Measurements from ENCODE around the gene SMARCA2.

The SMARCA2 gene

GRCh38 chr9:2043881-2044462 lies 28.8 kb downstream of the SMARCA2 start:
- TF ChIP-seq CTCF (conservative IDR thresholded peaks at IDR 0.05; ENCODE audit: low read length): no peak
- no peak for TF ChIP-seq EZH2phosphoT487 (IDR thresholded peaks at IDR 0.05; ENCODE audit: borderline replicate concordance)
- Histone ChIP-seq H3K9me3 (ENCODE audit: insufficient read depth, low read depth, low read length) (no peaks in the 10 kb centered on the region), H3K27me3 (ENCODE audit: insufficient read depth, low read length, poor library complexity, severe bottlenecking) (no peaks in the 10 kb centered on the region), H3K4me2 (ENCODE audit: low read depth, low read length, poor library complexity, severe bottlenecking) (no peak overlapping the region), H3K9me2 (replicated peaks; ENCODE audit: low read depth, low read length) (no peaks in the 10 kb centered on the region), H3K36me3 (ENCODE audit: insufficient read depth, low read length) (peaks cover 60% of the 10 kb centered on the region), H3K9ac (ENCODE audit: low read depth, low read length, poor library complexity, severe bottlenecking) (no peak overlapping the region), H4K20me1 (ENCODE audit: insufficient read depth, low read length, poor library complexity, severe bottlenecking) (peaks cover 3% of the 10 kb centered on the region), H3K4me1 (ENCODE audit: insufficient read depth, low read length, poor library complexity, severe bottlenecking) (peaks cover 9% of the 10 kb centered on the region), H3K4me3 (ENCODE audit: low read length, poor library complexity, severe bottlenecking) (no peak overlapping the region), H2AFZ (ENCODE audit: low read length) (no peak overlapping the region), H3F3A (ENCODE audit: low read depth) (no peaks in the 10 kb centered on the region), H3K79me2 (ENCODE audit: insufficient read depth, low read length) (no peaks in the 10 kb centered on the region)

- H3F3A ChIP-seq (ENCODE audit: low read depth): no peaks in the 10 kb centered on the region
- no peaks in the 10 kb centered on the region for H3K79me2 ChIP-seq (ENCODE audit: insufficient read depth, low read length)
- no peaks in the 10 kb centered on the region for H3K9me2 ChIP-seq (replicated peaks; ENCODE audit: low read depth, low read length)
- peaks cover 37% of the 10 kb centered on the region; the same call in 1 of the 2 replicates for H3K36me3 ChIP-seq (ENCODE audit: insufficient read depth, low read length)
- no peak overlapping the region for H3K9ac ChIP-seq (ENCODE audit: low read depth, low read length, poor library complexity, severe bottlenecking)
- peaks cover 9% of the 10 kb centered on the region for H3K4me1 ChIP-seq (ENCODE audit: insufficient read depth, low read length, poor library complexity, severe bottlenecking)
- no peaks in the 10 kb centered on the region for H3K27me3 ChIP-seq (ENCODE audit: insufficient read depth, low read length, poor library complexity, severe bottlenecking)
- H3K4me2 ChIP-seq (ENCODE audit: low read depth, low read length, poor library complexity, severe bottlenecking): no peak overlapping the region
- TF ChIP-seq EZH2phosphoT487 (IDR thresholded peaks at IDR 0.05; ENCODE audit: borderline replicate concordance) (no peak), CTCF (conservative IDR thresholded peaks at IDR 0.05; ENCODE audit: low read length) (no peak)
- H3K4me3 ChIP-seq (ENCODE audit: low read length, poor library complexity, severe bottlenecking): no peak overlapping the region
- no peak overlapping the region for H2AFZ ChIP-seq (ENCODE audit: low read length)
- H4K20me1 ChIP-seq (ENCODE audit: insufficient read depth, low read length, poor library complexity, severe bottlenecking): peaks cover 3% of the 10 kb centered on the region
- H3K9me3 ChIP-seq (ENCODE audit: insufficient read depth, low read depth, low read length): no peaks in the 10 kb centered on the region
Observed at GRCh38 chr9:2047144-2047671, 32.1 kb downstream of the SMARCA2 start.

DNA sequence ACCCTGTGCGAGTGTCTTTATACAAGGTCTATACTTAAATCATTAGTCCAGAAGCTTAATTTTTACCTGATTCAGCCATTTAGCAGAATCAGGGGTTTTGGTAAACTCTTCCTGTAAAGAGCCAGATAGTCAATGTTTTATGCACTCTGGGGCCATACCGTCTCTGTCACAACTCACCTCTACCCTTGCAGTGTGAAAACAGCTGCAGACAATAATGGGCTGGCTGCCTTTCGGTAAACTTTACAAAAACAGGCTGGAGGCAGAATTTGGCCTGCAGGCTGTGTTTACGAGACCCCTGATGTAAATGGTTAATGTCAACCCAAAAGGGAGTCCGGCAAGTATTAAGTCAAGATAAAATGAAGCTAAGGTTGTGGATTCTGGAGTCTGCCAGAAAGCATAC lies 32.8 kb downstream of the SMARCA2 start:
- H3F3A ChIP-seq (ENCODE audit: low read depth): no peaks in the 10 kb centered on the region
- no peaks in the 10 kb centered on the region for H3K27me3 ChIP-seq (ENCODE audit: insufficient read depth, low read length, poor library complexity, severe bottlenecking)
- H3K79me2 ChIP-seq (ENCODE audit: insufficient read depth, low read length): no peaks in the 10 kb centered on the region
- H4K20me1 ChIP-seq (ENCODE audit: insufficient read depth, low read length, poor library complexity, severe bottlenecking): peaks cover 3% of the 10 kb centered on the region
- H3K4me2 ChIP-seq (ENCODE audit: low read depth, low read length, poor library complexity, severe bottlenecking): no peak overlapping the region
- no peak overlapping the region for H3K4me3 ChIP-seq (ENCODE audit: low read length, poor library complexity, severe bottlenecking)
- no peak overlapping the region for H2AFZ ChIP-seq (ENCODE audit: low read length)
- no peak for TF ChIP-seq CTCF (conservative IDR thresholded peaks at IDR 0.05; ENCODE audit: low read length)
- no peak for TF ChIP-seq EZH2phosphoT487 (IDR thresholded peaks at IDR 0.05; ENCODE audit: borderline replicate concordance)
- no peaks in the 10 kb centered on the region for H3K9me3 ChIP-seq (ENCODE audit: insufficient read depth, low read depth, low read length)
- peaks cover 30% of the 10 kb centered on the region; the same call in 1 of the 2 replicates for H3K36me3 ChIP-seq (ENCODE audit: insufficient read depth, low read length)
- H3K4me1 ChIP-seq (ENCODE audit: insufficient read depth, low read length, poor library complexity, severe bottlenecking): peaks cover 9% of the 10 kb centered on the region
- H3K9me2 ChIP-seq (replicated peaks; ENCODE audit: low read depth, low read length): no peaks in the 10 kb centered on the region
- H3K9ac ChIP-seq (ENCODE audit: low read depth, low read length, poor library complexity, severe bottlenecking): no peak overlapping the region
